Activated CD4-positive, CD25-positive, alpha-beta regulatory T cell treated with anti-CD3 and anti-CD28 coated beads, Interleukin-2, amount 50 U/mL, for 24 hours (primary cell): Measurements from ENCODE around the gene LTO1.

Experiments
- ATAC-seq, 2 donors: fragments of 150-1000 bp; cut with Tn5 transposase; one replicate each; pipeline ENCODE4 v1.10.0; 2021; ENCODE audit warnings: mild to moderate bottlenecking in 1 of 2, moderate library complexity in 1 of 2

LTO1 gene

GRCh38 chr11:69644071-69644961 is 30.8 kb downstream of the LTO1 start:
- ATAC-seq = no peak

DNA sequence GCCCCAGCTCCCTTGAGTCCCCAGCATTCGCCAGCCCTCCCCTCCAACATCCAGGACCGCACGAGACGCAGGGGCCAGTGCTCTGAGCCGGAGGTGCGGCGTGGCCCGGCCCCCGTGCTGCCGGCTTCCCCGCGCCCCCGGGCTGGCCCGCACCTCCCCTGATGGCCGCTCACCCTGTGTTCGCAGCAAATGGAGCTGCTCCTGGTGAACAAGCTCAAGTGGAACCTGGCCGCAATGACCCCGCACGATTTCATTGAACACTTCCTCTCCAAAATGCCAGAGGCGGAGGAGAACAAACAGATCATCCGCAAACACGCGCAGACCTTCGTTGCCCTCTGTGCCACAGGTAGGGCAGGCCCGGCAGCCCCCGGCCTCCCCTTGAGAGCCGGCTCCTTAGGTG is 31.5 kb downstream of the LTO1 start:
- ATAC-seq = no peak

- peak; percentile 84 to 87 for ATAC-seq
Measured at GRCh38 chr11:69642913-69643632, 32.1 kb downstream of the LTO1 start.

DNA sequence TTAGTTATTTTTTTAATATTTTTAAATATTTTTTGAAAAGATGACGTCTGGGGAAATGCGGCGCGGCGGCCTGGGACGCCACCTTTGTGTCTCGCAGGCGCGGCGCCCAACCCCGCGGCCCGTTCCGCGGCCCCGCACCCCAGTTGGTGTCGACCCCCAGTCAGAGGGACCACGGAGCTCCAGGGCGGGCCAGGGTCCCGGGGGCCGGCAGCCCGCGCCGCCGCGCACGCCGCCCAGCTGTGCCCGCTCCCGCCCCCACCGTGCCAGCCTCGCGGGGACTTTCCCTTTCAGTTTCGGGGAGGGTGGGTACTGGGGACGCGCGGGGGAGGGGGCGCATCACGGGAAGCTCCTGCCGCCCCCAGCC is 32.6 kb downstream of the LTO1 start:
- peak; percentile 17 to 33 for ATAC-seq

- no peak for ATAC-seq
Measured at GRCh38 chr11:69641681-69642548, 33.2 kb downstream of the LTO1 start.

DNA sequence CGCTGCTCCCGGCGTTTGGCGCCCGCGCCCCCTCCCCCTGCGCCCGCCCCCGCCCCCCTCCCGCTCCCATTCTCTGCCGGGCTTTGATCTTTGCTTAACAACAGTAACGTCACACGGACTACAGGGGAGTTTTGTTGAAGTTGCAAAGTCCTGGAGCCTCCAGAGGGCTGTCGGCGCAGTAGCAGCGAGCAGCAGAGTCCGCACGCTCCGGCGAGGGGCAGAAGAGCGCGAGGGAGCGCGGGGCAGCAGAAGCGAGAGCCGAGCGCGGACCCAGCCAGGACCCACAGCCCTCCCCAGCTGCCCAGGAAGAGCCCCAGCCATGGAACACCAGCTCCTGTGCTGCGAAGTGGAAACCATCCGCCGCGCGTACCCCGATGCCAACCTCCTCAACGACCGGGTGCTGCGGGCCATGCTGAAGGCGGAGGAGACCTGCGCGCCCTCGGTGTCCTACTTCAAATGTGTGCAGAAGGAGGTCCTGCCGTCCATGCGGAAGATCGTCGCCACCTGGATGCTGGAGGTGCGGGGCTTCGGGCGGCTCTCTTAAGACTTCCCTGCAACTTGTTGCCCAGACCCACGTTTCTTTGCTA is 34.1 kb downstream of the LTO1 start, which contains the start of gene CCND1:
CCND1 (plus strand) TSS at position 162 of the 587 bp plus-strand sequence; CDS start at position 320, 158 bp downstream.
- peak; percentile 44 to 54 for ATAC-seq

DNA sequence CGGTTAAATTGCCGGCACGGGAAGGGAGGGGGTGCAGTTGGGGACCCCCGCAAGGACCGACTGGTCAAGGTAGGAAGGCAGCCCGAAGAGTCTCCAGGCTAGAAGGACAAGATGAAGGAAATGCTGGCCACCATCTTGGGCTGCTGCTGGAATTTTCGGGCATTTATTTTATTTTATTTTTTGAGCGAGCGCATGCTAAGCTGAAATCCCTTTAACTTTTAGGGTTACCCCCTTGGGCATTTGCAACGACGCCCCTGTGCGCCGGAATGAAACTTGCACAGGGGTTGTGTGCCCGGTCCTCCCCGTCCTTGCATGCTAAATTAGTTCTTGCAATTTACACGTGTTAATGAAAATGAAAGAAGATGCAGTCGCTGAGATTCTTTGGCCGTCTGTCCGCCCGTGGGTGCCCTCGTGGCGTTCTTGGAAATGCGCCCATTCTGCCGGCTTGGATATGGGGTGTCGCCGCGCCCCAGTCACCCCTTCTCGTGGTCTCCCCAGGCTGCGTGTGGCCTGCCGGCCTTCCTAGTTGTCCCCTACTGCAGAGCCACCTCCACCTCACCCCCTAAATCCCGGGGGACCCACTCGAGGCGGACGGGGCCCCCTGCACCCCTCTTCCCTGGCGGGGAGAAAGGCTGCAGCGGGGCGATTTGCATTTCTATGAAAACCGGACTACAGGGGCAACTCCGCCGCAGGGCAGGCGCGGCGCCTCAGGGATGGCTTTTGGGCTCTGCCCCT is 34.7 kb downstream of the LTO1 start:
- no peak for ATAC-seq

DNA sequence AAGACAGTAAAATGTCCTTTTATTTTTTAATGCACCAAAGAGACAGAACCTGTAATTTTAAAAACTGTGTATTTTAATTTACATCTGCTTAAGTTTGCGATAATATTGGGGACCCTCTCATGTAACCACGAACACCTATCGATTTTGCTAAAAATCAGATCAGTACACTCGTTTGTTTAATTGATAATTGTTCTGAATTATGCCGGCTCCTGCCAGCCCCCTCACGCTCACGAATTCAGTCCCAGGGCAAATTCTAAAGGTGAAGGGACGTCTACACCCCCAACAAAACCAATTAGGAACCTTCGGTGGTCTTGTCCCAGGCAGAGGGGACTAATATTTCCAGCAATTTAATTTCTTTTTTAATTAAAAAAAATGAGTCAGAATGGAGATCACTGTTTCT is 35.3 kb downstream of the LTO1 start:
- no peak for ATAC-seq

- no peak for ATAC-seq
Measured at GRCh38 chr11:69638941-69639681, 36.0 kb downstream of the LTO1 start.

GRCh38 chr11:69637941-69638871 is 36.9 kb downstream of the LTO1 start:
- no peak for ATAC-seq

GRCh38 chr11:69637198-69637940 is 37.8 kb downstream of the LTO1 start:
- ATAC-seq = no peak

GRCh38 chr11:69636512-69637197 is 38.5 kb downstream of the LTO1 start:
- ATAC-seq = no peak

DNA sequence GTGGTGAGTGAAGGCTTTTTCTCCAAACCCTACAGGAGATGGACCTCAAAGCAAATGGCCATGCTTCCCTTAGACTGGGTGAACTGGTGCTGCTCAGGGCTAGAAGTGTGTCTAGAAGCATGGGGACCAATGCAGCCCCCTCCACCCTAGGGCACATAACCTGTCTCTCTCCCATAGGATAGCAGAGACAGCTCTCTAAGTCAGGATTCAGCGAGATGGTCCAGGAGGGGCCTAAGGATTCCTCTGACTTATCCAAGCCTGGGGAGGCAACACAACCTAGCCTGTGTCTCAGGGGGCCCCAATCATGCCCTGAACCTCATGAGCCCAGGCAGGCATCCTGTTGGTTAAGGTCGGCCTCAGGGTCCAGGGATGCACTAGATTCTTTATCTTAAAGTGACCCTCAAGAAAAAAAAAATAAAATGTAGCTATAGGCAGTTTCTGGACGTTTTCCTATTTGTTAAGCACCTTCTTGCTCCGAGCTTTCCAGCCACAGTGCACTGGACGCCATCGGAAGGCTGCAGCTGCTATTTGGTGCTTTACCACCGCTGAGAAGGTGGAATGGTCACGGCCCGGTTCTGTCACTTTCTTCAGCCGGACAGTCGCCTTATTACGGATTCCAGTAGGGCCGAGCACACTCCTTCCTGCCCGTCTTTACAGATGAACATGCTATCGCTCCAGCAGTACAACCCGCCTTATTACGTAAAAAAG is 39.2 kb downstream of the LTO1 start:
- ATAC-seq = no peak

- ATAC-seq = no peak
Measured at GRCh38 chr11:69635195-69635594, 40.0 kb downstream of the LTO1 start.

DNA sequence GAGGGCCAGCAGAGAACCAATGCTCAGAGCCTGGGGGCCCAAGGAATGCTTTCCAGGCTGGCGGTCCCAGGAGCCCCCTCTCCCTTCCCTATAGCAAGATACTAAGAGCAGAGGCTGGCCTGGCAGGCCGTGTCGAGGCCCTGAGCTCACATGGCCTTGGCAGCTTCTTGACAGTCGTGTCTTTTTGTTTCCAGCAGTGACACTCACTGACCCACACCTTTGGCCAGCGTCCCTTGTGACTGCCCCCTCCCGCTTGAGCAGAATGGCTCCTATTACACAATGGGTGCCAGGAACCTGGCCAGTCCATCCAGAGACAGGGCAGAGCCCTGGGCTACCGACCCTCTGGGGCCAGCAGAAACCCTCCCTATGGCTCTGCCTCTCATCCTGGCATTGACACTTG is 40.6 kb downstream of the LTO1 start:
- no peak for ATAC-seq

- ATAC-seq = no peak
Measured at GRCh38 chr11:69634069-69634468, 41.1 kb downstream of the LTO1 start.

GRCh38 chr11:69632900-69633299 is 42.3 kb downstream of the LTO1 start:
- ATAC-seq = no peak

DNA sequence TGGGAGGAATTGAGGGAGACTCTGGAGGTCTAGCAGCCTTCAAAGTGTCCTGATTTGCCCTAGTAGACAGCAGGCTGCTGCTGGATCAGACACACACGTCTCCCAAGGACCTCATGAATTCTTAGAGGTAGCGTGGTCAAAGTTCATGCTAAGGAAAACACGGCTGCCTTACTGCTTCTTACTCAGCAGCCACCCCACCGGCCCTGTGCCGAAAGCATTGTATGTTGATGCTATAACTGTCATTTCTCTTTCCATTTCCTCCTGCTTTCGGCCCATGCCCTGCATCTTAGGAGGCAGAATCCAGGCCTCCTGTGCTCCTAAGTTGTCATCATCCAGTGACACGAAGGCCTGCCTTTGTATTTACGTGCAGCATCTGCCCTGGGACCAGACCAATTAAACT is 44.7 kb downstream of the LTO1 start:
- ATAC-seq = no peak
